Measurements from ENCODE around the gene RHBDD3. TPM values are rescaled to one million over a fixed set of nuclear protein-coding genes. Genes with fewer than 3 reads are reported as not detected.
A peak's percentile ranks its signal among the peaks of the same experiment; 100 is the strongest.

Gene RHBDD3
- total RNA-seq, 2 donors from 2014 or later: 16.5 to 23.4 TPM

- Histone ChIP-seq H3K4me3 (peak overlapping the region; percentile 89 to 93), H3K27ac (peak overlapping the region; percentile 99), H3K4me1 (peaks cover 0 to 53% of the 10 kb centered on the region in 2 donors), H3K27me3 (no peaks in the 10 kb centered on the region), H3K36me3 (peaks cover 33% of the 10 kb centered on the region), H3K9me3 (no peaks in the 10 kb centered on the region)
- TF ChIP-seq, protein P1, sequence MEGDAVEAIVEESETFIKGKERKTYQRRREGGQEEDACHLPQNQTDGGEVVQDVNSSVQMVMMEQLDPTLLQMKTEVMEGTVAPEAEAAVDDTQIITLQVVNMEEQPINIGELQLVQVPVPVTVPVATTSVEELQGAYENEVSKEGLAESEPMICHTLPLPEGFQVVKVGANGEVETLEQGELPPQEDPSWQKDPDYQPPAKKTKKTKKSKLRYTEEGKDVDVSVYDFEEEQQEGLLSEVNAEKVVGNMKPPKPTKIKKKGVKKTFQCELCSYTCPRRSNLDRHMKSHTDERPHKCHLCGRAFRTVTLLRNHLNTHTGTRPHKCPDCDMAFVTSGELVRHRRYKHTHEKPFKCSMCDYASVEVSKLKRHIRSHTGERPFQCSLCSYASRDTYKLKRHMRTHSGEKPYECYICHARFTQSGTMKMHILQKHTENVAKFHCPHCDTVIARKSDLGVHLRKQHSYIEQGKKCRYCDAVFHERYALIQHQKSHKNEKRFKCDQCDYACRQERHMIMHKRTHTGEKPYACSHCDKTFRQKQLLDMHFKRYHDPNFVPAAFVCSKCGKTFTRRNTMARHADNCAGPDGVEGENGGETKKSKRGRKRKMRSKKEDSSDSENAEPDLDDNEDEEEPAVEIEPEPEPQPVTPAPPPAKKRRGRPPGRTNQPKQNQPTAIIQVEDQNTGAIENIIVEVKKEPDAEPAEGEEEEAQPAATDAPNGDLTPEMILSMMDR (IDR thresholded peaks at IDR 0.05): no peak
- DNase-seq (ENCODE audit: low spot score): peak; percentile 40
Measured at GRCh38 chr22:29269230-29269604, 1.4 kb upstream of the RHBDD3 start.

GRCh38 chr22:29268511-29269229 is 889 bp upstream of the RHBDD3 start:
- peaks cover 0 to 53% of the 10 kb centered on the region in 2 donors for H3K4me1 ChIP-seq
- peak overlapping the region; percentile 99 for H3K27ac ChIP-seq
- no peaks in the 10 kb centered on the region for H3K27me3 ChIP-seq
- peak; percentile 65 for DNase-seq (ENCODE audit: low spot score)
- peaks cover 33% of the 10 kb centered on the region for H3K36me3 ChIP-seq
- peak overlapping the region; percentile 89 to 93 for H3K4me3 ChIP-seq
- TF ChIP-seq, protein P1 (IDR thresholded peaks at IDR 0.05): no peak
- no peaks in the 10 kb centered on the region for H3K9me3 ChIP-seq

DNA sequence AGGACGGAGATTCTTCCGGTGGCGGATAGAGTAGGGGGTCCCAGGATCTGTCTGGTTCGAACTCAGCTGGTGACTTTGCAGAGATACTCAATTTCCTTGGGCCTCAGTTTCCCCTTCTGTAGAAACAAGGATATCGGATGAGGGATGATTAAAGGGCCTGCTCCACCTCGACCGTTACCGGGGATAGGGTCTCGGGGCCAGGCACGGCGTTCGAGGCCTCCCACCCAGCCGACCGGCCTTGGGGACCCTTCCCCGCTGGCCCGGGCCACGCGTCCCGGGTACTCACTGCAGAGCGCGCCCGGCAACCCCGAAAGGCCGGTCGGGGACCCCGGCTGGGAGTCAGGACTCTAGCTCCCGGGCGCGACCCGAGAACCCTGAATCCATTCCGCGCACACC is 321 bp downstream of the RHBDD3 start:
- TF ChIP-seq, protein P1 (IDR thresholded peaks at IDR 0.05): no peak
- Histone ChIP-seq H3K9me3 (no peaks in the 10 kb centered on the region), H3K36me3 (peaks cover 24% of the 10 kb centered on the region), H3K27ac (peak overlapping the region; percentile 99), H3K27me3 (no peaks in the 10 kb centered on the region), H3K4me3 (peak overlapping the region; percentile 89 to 93), H3K4me1 (peaks cover 0 to 51% of the 10 kb centered on the region in 2 donors)
- DNase-seq (ENCODE audit: low spot score): no peak

DNA sequence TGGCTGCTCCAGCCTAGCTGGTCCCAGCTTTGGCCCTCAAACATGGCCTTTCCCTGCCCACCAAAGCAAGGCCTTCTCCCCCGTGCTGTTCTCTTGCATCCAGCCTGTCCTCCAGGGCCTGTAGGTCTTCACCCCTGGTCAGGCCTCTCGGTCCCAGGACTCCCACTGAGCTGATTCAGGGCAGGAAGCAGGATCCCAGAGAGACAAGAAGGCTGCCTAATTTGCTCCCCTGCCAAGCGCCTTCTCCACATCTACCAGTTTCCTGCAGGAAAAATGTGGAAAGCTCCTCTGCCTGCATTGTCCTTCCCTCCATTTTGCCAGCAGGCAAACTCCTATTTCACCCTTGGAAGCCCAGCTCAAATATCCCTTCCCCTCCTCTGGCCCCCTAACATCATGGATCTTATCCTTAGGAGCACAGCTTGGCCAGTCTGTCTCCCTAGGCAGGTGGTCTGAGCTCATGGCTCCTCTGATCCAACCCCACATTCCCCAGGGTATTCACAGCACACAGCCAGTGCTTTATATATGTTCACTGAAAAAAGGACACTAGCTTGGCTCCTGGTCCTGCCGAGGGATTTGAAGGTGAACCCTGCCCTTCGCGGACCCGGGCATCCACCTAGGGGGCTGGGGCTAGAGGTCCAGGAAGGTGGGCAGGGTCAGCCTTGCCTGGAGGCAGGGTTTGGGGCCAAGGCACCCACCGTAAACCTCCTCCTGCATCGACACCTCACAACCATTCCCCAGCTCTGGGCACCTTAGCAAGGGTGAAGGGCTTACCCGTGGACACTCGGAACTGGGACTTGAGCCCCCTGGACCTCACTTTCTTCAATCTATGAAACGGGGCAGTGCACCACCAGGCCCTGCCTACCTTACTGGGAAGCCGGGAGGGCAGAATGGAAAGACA is 968 bp downstream of the RHBDD3 start:
- H3K9me3 ChIP-seq: no peaks in the 10 kb centered on the region
- peaks cover 0 to 44% of the 10 kb centered on the region in 2 donors for H3K4me1 ChIP-seq
- peaks cover 21% of the 10 kb centered on the region for H3K36me3 ChIP-seq
- TF ChIP-seq, protein P1 (IDR thresholded peaks at IDR 0.05): no peak
- peak overlapping the region; percentile 89 to 93 for H3K4me3 ChIP-seq
- peak; percentile 57 for DNase-seq (ENCODE audit: low spot score)
- H3K27ac ChIP-seq: peak overlapping the region; percentile 99
- H3K27me3 ChIP-seq: no peaks in the 10 kb centered on the region

GRCh38 chr22:29265929-29266328 is 1.9 kb downstream of the RHBDD3 start:
- no peaks in the 10 kb centered on the region for H3K9me3 ChIP-seq
- TF ChIP-seq, protein P1 (IDR thresholded peaks at IDR 0.05): no peak
- no peak for DNase-seq (ENCODE audit: low spot score)
- H3K4me1 ChIP-seq: peaks cover 0 to 35% of the 10 kb centered on the region in 2 donors
- peaks cover 23% of the 10 kb centered on the region for H3K36me3 ChIP-seq
- H3K4me3 ChIP-seq: no peak overlapping the region
- no peaks in the 10 kb centered on the region for H3K27me3 ChIP-seq
- no peak overlapping the region for H3K27ac ChIP-seq

Measured in right atrium auricular region (tissue), 2 donors.